Activated T-helper 1 cell treated with Interleukin-2 at 50 U/mL for 16 hours (primary cell): ENCODE measurements around the gene CSAG1.
"Not testable (repeated sequence)": the region's sequence is repeated elsewhere in the genome, so short reads cannot be mapped to it uniquely, and the experiment has no call there.

Experiments
- DNase-seq: peaks from one replicate; pipeline ENCODE4 v3.0.0-alpha.2; 2020; ENCODE audit warnings: low read depth

Gene CSAG1

GRCh38 chrX:152697952-152698931 is 35.3 kb downstream of the CSAG1 start, which contains the start of gene MAGEA3:
Gene MAGEA3, plus strand, starts transcription at chrX:152698794. Its CDS starts 2,039 bp downstream, at chrX:152700833.
- not testable (repeated sequence) for DNase-seq

GRCh38 chrX:152681012-152681411 is 52.5 kb downstream of the CSAG1 start:
- DNase-seq: not testable (repeated sequence)
